Neural cell (in vitro differentiated cells): ENCODE measurements around the gene NUTF2. TPM values are rescaled to one million over a fixed set of nuclear protein-coding genes. Genes with fewer than 3 reads are reported as not detected.
"Not testable (repeated sequence)": the region's sequence is repeated elsewhere in the genome, so short reads cannot be mapped to it uniquely, and the experiment has no call there.

Experiments
- H2AFZ ChIP-seq: fragments of 200-600, 300-800 bp; sonication (generic), shearing (Covaris generic); 2 replicates; pipeline ENCODE4 v1.6.0; 2014; ENCODE audit warnings: low read depth, mild to moderate bottlenecking, antibody characterized with exemption, low read length, moderate library complexity
- H3F3A ChIP-seq: fragments of 200-600 bp; shearing (Covaris generic); 2 replicates; pipeline ENCODE4 v1.6.1; 2016; ENCODE audit warnings: mild to moderate bottlenecking, moderate library complexity, mixed read lengths, antibody characterized with exemption, low read length; ENCODE audit not compliant: insufficient read depth, poor library complexity, severe bottlenecking
- H3K27ac ChIP-seq: fragments of 200-600, 300-800 bp; sonication (generic), shearing (Covaris generic); 2 replicates; pipeline ENCODE4 v1.5.1; 2014; ENCODE audit warnings: mild to moderate bottlenecking, low read length, moderate library complexity
- H3K27me3 ChIP-seq: fragments of 300-800, 200-600 bp; sonication (generic), shearing (Covaris generic); 2 replicates; pipeline ENCODE4 v1.6.0; 2014; ENCODE audit warnings: mild to moderate bottlenecking, low read depth, low read length, moderate library complexity; ENCODE audit not compliant: insufficient read depth
- H3K36me3 ChIP-seq: fragments of 300-800, 200-600 bp; sonication (generic), shearing (Covaris generic); 2 replicates; pipeline ENCODE4 v1.5.1; 2014; ENCODE audit warnings: mild to moderate bottlenecking, antibody characterized with exemption, low read length, moderate library complexity; ENCODE audit not compliant: insufficient read depth
- H3K4me2 ChIP-seq: fragments of 300-800, 200-600 bp; sonication (generic), shearing (Covaris generic); 2 replicates; pipeline ENCODE4 v1.6.0; 2014; ENCODE audit warnings: mild to moderate bottlenecking, low read length
- H3K4me3 ChIP-seq: fragments of 300-800, 200-600 bp; sonication (generic), shearing (Covaris generic); 2 replicates; pipeline ENCODE4 v1.5.1; 2014; ENCODE audit warnings: mild to moderate bottlenecking, low read length, moderate library complexity
- H3K79me2 ChIP-seq: fragments of 200-600 bp; shearing (Covaris generic); replicated peaks from 2 replicates; pipeline ENCODE4 v1.6.0; 2014; ENCODE audit warnings: mild to moderate bottlenecking, low read length, moderate library complexity; ENCODE audit not compliant: insufficient read depth
- H3K9ac ChIP-seq: fragments of 300-800, 200-600 bp; sonication (generic), shearing (Covaris generic); 2 replicates; pipeline ENCODE4 v1.6.1; 2016; ENCODE audit warnings: mild to moderate bottlenecking, low read length, mixed read lengths
- H3K9me2 ChIP-seq: fragments of 200-600 bp; shearing (Covaris generic); 2 replicates; pipeline ENCODE4 v1.6.1; 2016; ENCODE audit warnings: mild to moderate bottlenecking, low read length, mixed read lengths; ENCODE audit not compliant: insufficient read depth
- H3K9me3 ChIP-seq: fragments of 200-600, 300-800 bp; sonication (generic), shearing (Covaris generic); 2 replicates; pipeline ENCODE4 v1.6.1; 2016; ENCODE audit warnings: mild to moderate bottlenecking, mixed run types, low read length, moderate library complexity, mixed read lengths
- H4K20me1 ChIP-seq: fragments of 200-600 bp; shearing (Covaris generic); 2 replicates; pipeline ENCODE4 v1.6.1; 2016; ENCODE audit warnings: mild to moderate bottlenecking, mixed run types; ENCODE audit not compliant: insufficient read depth
- CTCF ChIP-seq: fragments of 450-650 bp; IDR thresholded peaks from 2 replicates; pipeline ENCODE4 v1.5.1; 2014; ENCODE audit warnings: antibody characterized with exemption, mild to moderate bottlenecking, moderate library complexity; ENCODE audit not compliant: poor library complexity, severe bottlenecking
- EP300 ChIP-seq: fragments of 450-650 bp; conservative IDR thresholded peaks from 2 replicates; pipeline ENCODE4 v1.6.1; 2014; ENCODE audit warnings: antibody characterized with exemption, mild to moderate bottlenecking, moderate library complexity; ENCODE audit not compliant: poor library complexity, severe bottlenecking
- EZH2 ChIP-seq: fragments of 200-600, 300-800 bp; shearing (Covaris generic), sonication (generic); IDR thresholded peaks from 2 replicates; pipeline ENCODE4 v1.6.1; 2014; ENCODE audit warnings: antibody characterized with exemption, low read length, borderline replicate concordance, mild to moderate bottlenecking; ENCODE audit not compliant: insufficient read depth, poor library complexity, severe bottlenecking
- MXI1 ChIP-seq: fragments of 450-650 bp; conservative IDR thresholded peaks from 2 replicates; pipeline ENCODE4 v1.6.1; 2014; ENCODE audit warnings: antibody characterized with exemption, mild to moderate bottlenecking; ENCODE audit not compliant: poor library complexity, severe bottlenecking
- POLR2AphosphoS5 ChIP-seq: IDR thresholded peaks from 2 replicates; pipeline ENCODE4 v1.6.1; 2012
- RAD21 ChIP-seq: fragments of 450-650 bp; conservative IDR thresholded peaks from 2 replicates; pipeline ENCODE4 v1.6.1; 2014; ENCODE audit warnings: antibody characterized with exemption, mild to moderate bottlenecking, moderate library complexity
- REST ChIP-seq: IDR thresholded peaks from 2 replicates; pipeline ENCODE4 v1.6.1; 2012; ENCODE audit warnings: borderline replicate concordance
- SMC3 ChIP-seq: fragments of 450-650 bp; conservative IDR thresholded peaks from 2 replicates; pipeline ENCODE4 v1.6.1; 2014; ENCODE audit warnings: antibody characterized with exemption, mild to moderate bottlenecking, moderate library complexity; ENCODE audit not compliant: poor library complexity
- TAF1 ChIP-seq: IDR thresholded peaks from 2 replicates; pipeline ENCODE4 v1.6.1; 2012; ENCODE audit warnings: low read depth
- polyA plus RNA-seq: library from polyadenylated mRNA; depleted of rRNA; stranded (reverse); fragments of >200 nt; gene quantifications from 2 replicates; pipeline ENCODE4 v1.2.3, GENCODE V29; 2014

Gene NUTF2
- polyA plus RNA-seq, 1 donor from 2014 or later = 98.6 TPM

GRCh38 chr16:67910158-67910557 lies 63.4 kb downstream of the NUTF2 start:
- Histone ChIP-seq H3K4me3 (no peak overlapping the region), H3K9me2 (no peaks in the 10 kb centered on the region), H3F3A (no peaks in the 10 kb centered on the region), H3K79me2 (no peaks in the 10 kb centered on the region), H3K36me3 (no peaks in the 10 kb centered on the region), H4K20me1 (no peaks in the 10 kb centered on the region), H2AFZ (no peak overlapping the region), H3K27ac (no peak overlapping the region), H3K27me3 (no peaks in the 10 kb centered on the region), H3K9ac (no peak overlapping the region), H3K4me2 (no peak overlapping the region), H3K9me3 (no peaks in the 10 kb centered on the region)
- TF ChIP-seq RAD21 = no peak
- TF ChIP-seq CTCF = no peak
- TF ChIP-seq EP300 = no peak
- no peak for TF ChIP-seq SMC3
- no peak for TF ChIP-seq TAF1
- no peak for TF ChIP-seq POLR2AphosphoS5
- TF ChIP-seq MXI1 = no peak
- TF ChIP-seq REST = no peak
- no peak for TF ChIP-seq EZH2

GRCh38 chr16:67914758-67915495 lies 68.2 kb downstream of the NUTF2 start:
- TF ChIP-seq SMC3 = no peak
- TF ChIP-seq CTCF = no peak
- TF ChIP-seq TAF1 = no peak
- TF ChIP-seq REST = no peak
- TF ChIP-seq MXI1 = no peak
- TF ChIP-seq EZH2 = no peak
- no peak for TF ChIP-seq POLR2AphosphoS5
- no peak for TF ChIP-seq EP300
- TF ChIP-seq RAD21 = no peak
- Histone ChIP-seq H3K36me3 (no peaks in the 10 kb centered on the region), H4K20me1 (no peaks in the 10 kb centered on the region), H3K27ac (no peak overlapping the region), H3K9me2 (no peaks in the 10 kb centered on the region), H3F3A (no peaks in the 10 kb centered on the region), H3K9me3 (no peaks in the 10 kb centered on the region), H3K4me2 (no peak overlapping the region), H3K4me3 (no peak overlapping the region), H2AFZ (no peak overlapping the region), H3K27me3 (no peaks in the 10 kb centered on the region), H3K79me2 (no peaks in the 10 kb centered on the region), H3K9ac (no peak overlapping the region)

GRCh38 chr16:67915496-67915769 lies 68.7 kb downstream of the NUTF2 start:
- H3K9me3 ChIP-seq, H3F3A ChIP-seq, H3K79me2 ChIP-seq, H3K36me3 ChIP-seq, H2AFZ ChIP-seq, H3K4me2 ChIP-seq, H3K4me3 ChIP-seq, H4K20me1 ChIP-seq, H3K27ac ChIP-seq, H3K27me3 ChIP-seq, H3K9me2 ChIP-seq, H3K9ac ChIP-seq: not testable (repeated sequence)
